Prostate gland (tissue), 2 donors: Measurements from ENCODE around the gene LSS. TPM values are rescaled to one million over a fixed set of nuclear protein-coding genes. Genes with fewer than 3 reads are reported as not detected.
A peak's percentile ranks its signal among the peaks of the same experiment; 100 is the strongest.

Experiments used
- DNase-seq: peaks from one replicate; pipeline ENCODE4 v3.0.0-alpha.2; 2019; ENCODE audit warnings: low spot score
- H3K27ac ChIP-seq, 2 donors: fragments of 200-600 bp; sonication (generic); 2 replicates each; pipeline ENCODE4 v1.5.1; 2017 to 2019
- H3K27me3 ChIP-seq: fragments of 200-600 bp; sonication (generic); replicated peaks from 2 replicates; pipeline ENCODE4 v1.5.1; 2019; ENCODE audit not compliant: insufficient read depth
- H3K36me3 ChIP-seq, 2 donors: fragments of 200-600 bp; sonication (generic); 1 replicate in 1 of 2; 2 replicates in 1 of 2; pipeline versions ENCODE4 v1.5.1 to v1.8.1; 2017 to 2019
- H3K4me1 ChIP-seq: fragments of 200-600 bp; sonication (generic); replicated peaks from 2 replicates; pipeline ENCODE4 v1.5.1; 2019
- H3K4me3 ChIP-seq, 2 donors: fragments of 200-600 bp; sonication (generic); 2 replicates each; pipeline ENCODE4 v1.5.1; 2017 to 2019
- H3K9me3 ChIP-seq: fragments of 200-600 bp; sonication (generic); 2 replicates; pipeline ENCODE4 v1.5.1; 2017
- POLR2A ChIP-seq: fragments of 450-650 bp; IDR thresholded peaks from one replicate; pipeline ENCODE4 v1.6.1; 2016; ENCODE audit warnings: antibody characterized with exemption, mild to moderate bottlenecking
- POLR2AphosphoS5 ChIP-seq: sonication (generic); formaldehyde crosslinking; IDR thresholded peaks from one replicate; pipeline ENCODE4 v1.6.1; 2017; ENCODE audit warnings: antibody characterized with exemption
- WGBS: methylation state at CpG from one replicate; pipeline ENCODE4 v1.1.5; 2018; 5-methylcytosine and 5-hydroxymethylcytosine counted together
- intact Hi-C: fragments of 100-400 bp; cut with DNase I; formaldehyde crosslinking; loops from one replicate; pipeline ENCODE4 v1.14.2; 2022
- total RNA-seq, 2 donors: library from RNA; depleted of rRNA; stranded (reverse); fragments of >200 nt; gene quantifications; one replicate each; pipeline ENCODE4 v1.1.0, GENCODE V29; 2016
- TF ChIP-seq, protein P1 (sequence below), 4 experiments: fragments of 200-600 bp in 2 of 4; fragments of 450-650 bp in 2 of 4; sonication (generic) in 2 of 4; IDR thresholded peaks; 1 replicate in 3 of 4; 2 replicates in 1 of 4; pipeline ENCODE4 v1.5.1; 2016 to 2019; ENCODE audit warnings: antibody characterized with exemption in 4 of 4, mild to moderate bottlenecking in 2 of 4, moderate library complexity in 2 of 4

Gene LSS
- total RNA-seq, 2 donors from 2014 or later: 95.5 to 145 TPM

DNA sequence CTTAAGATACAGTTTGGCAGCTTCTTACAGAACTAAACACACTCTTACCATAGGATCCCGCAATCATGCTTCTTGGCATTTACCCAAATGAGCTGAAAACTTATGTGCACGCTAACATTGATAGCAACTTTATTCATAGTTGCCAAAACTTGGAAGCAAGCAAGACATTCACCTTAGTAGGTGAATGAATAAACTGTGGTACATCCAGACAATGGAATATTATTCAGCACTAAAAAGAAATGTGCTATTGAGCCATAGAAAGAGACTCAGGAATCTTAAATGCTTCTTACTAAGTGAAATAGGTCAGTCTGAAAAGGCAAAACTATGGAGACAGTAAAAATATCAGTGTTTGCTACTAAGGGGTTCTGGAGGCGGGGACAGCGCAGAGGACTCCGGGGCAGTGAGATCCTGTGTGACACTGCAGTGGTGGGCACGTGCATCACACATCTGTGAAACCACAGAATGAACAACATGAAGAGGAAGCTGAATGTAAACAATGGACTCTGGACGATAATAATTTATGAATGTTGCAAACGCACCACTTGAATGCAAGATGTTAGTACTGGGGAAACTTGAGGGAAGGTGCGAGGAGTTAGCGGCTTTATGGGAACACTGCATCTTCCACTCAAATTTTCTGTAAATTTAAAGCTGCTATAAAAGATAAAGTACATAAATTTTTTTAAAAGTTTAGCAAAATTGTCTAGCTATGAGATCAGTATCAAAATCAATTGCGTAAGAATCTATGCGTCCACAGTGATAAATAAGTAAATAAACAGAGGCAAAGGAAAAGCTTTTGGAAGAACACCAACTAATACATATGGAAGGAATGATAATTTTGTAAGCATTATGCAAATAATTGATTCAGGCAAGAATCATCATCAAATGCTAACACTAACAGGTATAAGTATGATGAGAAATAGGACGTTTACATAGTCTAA lies 28.9 kb downstream of the LSS start:
- intact Hi-C loops: no loop called here
- TF ChIP-seq POLR2AphosphoS5 (no peak), POLR2A (no peak)
- TF ChIP-seq, protein P1, sequence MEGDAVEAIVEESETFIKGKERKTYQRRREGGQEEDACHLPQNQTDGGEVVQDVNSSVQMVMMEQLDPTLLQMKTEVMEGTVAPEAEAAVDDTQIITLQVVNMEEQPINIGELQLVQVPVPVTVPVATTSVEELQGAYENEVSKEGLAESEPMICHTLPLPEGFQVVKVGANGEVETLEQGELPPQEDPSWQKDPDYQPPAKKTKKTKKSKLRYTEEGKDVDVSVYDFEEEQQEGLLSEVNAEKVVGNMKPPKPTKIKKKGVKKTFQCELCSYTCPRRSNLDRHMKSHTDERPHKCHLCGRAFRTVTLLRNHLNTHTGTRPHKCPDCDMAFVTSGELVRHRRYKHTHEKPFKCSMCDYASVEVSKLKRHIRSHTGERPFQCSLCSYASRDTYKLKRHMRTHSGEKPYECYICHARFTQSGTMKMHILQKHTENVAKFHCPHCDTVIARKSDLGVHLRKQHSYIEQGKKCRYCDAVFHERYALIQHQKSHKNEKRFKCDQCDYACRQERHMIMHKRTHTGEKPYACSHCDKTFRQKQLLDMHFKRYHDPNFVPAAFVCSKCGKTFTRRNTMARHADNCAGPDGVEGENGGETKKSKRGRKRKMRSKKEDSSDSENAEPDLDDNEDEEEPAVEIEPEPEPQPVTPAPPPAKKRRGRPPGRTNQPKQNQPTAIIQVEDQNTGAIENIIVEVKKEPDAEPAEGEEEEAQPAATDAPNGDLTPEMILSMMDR (IDR thresholded peaks at IDR 0.05): no peak
- WGBS: 79% methylated on average over 13 of the region's 13 CpGs
- no peak overlapping the region for H3K27ac ChIP-seq
- no peak overlapping the region for H3K4me3 ChIP-seq
- H3K36me3 ChIP-seq: peaks cover 4 to 9% of the 10 kb centered on the region in 2 donors
- no peaks in the 10 kb centered on the region for H3K9me3 ChIP-seq
- DNase-seq: no peak
- H3K4me1 ChIP-seq: no peaks in the 10 kb centered on the region
- no peaks in the 10 kb centered on the region for H3K27me3 ChIP-seq

DNA sequence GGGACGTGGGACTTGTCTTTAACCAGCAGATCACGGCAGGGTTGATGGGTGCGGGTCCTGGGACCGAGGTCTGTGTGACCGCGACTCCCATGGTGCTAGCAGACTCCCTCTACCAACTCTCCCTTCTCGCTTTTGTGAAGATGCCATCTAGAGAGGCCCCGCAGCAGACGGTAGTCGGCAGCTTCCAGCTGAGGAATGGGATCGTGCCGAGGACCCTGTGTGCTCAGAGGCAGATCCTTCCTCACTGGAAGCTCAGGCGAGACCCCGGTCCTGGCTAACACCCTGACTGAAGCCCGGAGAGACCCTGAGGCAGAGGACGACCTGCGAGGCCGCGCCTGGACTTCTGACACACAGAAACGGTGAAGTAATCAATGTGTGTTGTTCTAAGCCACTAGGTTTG lies 31.8 kb downstream of the LSS start:
- WGBS: 89% methylated on average over 20 of the region's 20 CpGs
- DNase-seq: no peak

DNA sequence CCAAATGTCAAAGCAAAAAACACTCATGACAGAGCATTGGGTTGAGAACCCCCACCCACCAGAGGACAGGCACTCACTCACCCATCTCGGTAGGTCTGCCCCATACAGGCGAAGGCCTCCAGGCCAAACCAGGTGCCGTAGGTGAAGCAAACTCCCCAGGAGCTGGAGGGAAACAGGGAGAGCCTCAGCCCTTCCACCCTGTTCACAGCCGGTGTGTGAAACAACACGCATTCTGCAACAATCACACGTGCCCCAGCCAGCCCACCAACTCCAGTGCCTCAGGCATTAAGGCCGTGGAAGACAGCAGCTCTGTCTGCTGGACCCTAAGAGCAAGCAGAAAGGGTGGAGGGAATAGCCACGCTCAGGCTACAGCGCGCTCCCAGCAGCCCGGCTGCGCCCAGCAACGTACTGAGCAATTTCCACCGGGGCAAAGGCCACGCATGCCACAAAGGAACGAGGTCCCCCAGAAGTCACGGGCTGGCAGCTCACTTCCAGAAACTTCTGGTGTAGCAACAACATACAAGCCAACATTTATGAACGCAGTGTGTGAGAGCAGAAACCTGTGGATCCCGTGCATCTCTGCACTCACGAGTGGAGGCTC lies 32.9 kb downstream of the LSS start:
- WGBS: 86% methylated on average over 20 of the region's 20 CpGs
- H3K36me3 ChIP-seq: peaks cover 4 to 9% of the 10 kb centered on the region in 2 donors
- no peak for DNase-seq
- intact Hi-C loops: no loop called here
- H3K9me3 ChIP-seq: no peaks in the 10 kb centered on the region
- peak overlapping the region in 1 of 2 donors; percentile 59 for H3K27ac ChIP-seq
- H3K4me3 ChIP-seq: no peak overlapping the region
- no peaks in the 10 kb centered on the region for H3K4me1 ChIP-seq
- TF ChIP-seq, protein P1 (IDR thresholded peaks at IDR 0.05): no peak
- no peak for TF ChIP-seq POLR2AphosphoS5
- no peak for TF ChIP-seq POLR2A
- H3K27me3 ChIP-seq: no peaks in the 10 kb centered on the region

More for the DNA sequence above, 31.8 kb downstream of the LSS start:
- H3K4me3 ChIP-seq: no peak overlapping the region
- H3K36me3 ChIP-seq: peaks cover 4 to 9% of the 10 kb centered on the region in 2 donors
- no peak for TF ChIP-seq POLR2AphosphoS5
- no peak for TF ChIP-seq POLR2A
- no peaks in the 10 kb centered on the region for H3K4me1 ChIP-seq
- intact Hi-C loops: no loop called here
- H3K9me3 ChIP-seq: no peaks in the 10 kb centered on the region
- peak overlapping the region in 1 of 2 donors; percentile 59 for H3K27ac ChIP-seq
- H3K27me3 ChIP-seq: no peaks in the 10 kb centered on the region

DNA sequence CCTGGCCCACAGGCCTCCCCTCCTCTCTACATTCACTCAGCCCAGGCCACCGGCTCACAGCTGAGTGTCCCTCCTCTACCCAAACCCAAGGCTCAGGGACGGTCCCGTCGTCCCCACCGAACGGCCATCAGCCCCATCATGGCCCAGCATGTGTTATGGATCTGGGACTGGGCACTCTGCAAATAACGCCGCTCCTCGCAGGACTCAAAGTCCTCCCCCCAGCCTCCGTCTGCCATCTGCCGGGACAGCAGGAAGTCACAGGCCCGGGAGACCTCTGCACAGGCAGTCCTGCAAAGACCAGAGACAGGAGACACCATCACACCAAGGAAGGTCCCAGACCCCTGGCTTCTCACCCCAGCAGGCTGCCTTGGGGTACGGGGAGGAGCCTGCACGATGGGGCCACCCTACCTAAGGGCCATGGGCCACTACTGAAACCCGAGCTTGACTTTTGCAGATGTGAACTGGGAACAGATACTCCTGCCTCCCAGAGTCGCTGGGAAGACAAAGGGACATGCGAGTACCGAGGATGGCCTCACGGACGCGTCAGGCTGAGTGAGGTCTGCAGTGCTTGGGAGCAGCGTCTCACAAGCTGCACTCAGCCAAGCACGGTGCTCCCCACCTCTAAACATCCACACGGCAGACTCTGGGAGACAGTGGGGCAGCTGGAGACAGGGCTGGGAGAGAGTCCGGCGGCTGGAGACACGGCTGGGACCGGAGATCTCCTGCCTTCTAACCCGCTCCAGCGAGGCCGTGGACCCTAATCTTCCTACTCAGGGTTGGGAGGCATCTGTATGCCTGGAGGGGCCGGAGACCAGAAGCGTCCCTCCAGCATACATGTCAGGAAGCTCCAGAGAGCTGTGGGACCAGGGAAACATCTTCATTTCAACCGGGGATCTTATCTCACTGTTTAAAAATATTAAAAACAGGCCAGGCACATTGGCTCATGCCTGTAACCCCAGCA lies 33.9 kb downstream of the LSS start:
- Histone ChIP-seq H3K36me3 (peaks cover 4 to 9% of the 10 kb centered on the region in 2 donors), H3K9me3 (no peaks in the 10 kb centered on the region), H3K4me3 (no peak overlapping the region), H3K27me3 (no peaks in the 10 kb centered on the region), H3K27ac (peak overlapping the region in 1 of 2 donors; percentile 59), H3K4me1 (peaks cover 10% of the 10 kb centered on the region)
- DNase-seq: no peak
- 94% methylated on average over 34 of the region's 34 CpGs for WGBS
- intact Hi-C loops: no loop called here
- TF ChIP-seq POLR2AphosphoS5 (no peak), POLR2A (no peak)

DNA sequence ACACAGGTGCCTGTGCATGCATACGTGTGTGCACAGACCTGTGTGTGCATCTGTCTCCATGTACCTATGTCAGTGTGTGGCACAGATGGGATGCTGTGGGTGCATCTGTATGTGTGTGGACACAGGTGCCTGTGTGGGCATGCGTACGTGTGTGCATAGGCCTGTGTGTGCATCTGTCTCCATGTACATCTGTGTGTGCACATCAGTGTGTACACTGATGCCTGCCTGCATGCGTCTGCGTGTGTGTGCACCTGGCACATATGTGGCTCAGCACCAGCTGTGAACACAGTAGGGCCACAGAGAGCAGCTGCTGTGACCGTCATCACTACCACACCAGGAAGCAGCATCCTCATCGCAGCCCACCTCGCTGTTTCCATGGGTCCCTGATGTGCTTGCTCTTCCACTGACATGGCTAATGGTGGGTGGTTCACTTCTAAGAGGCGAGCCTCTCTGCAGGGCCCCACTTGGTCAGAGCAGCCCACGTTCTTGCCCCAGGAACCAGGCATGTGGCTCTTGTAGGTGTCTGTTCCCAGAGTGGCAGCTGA lies 34.7 kb downstream of the LSS start:
- DNase-seq: no peak
- Histone ChIP-seq H3K27ac (peak overlapping the region in 1 of 2 donors; percentile 59), H3K4me1 (peaks cover 17% of the 10 kb centered on the region), H3K9me3 (no peaks in the 10 kb centered on the region), H3K4me3 (no peak overlapping the region), H3K36me3 (peaks cover 4 to 9% of the 10 kb centered on the region in 2 donors), H3K27me3 (no peaks in the 10 kb centered on the region)
- TF ChIP-seq POLR2AphosphoS5: no peak
- no peak for TF ChIP-seq POLR2A
- TF ChIP-seq, protein P1 (IDR thresholded peaks at IDR 0.05): no peak
- intact Hi-C loops: no loop called here
- WGBS: 92% methylated on average over 9 of the region's 10 CpGs
